Measurements from ENCODE around the gene CSAG3. TPM values are rescaled to one million over a fixed set of nuclear protein-coding genes. Genes with fewer than 3 reads are reported as not detected.
"Not testable (repeated sequence)": the region's sequence is repeated elsewhere in the genome, so short reads cannot be mapped to it uniquely, and the experiment has no call there.

The CSAG3 gene
- polyA plus RNA-seq (ENCODE audit: insufficient read depth in 1 of 5, insufficient read length in 5 of 5, low replicate concordance in 1 of 5) = not detected
- long read RNA-seq, donor 1 = 0 reads
- long read RNA-seq, donor 2 = 0 reads
- long read RNA-seq, donor 3 = 0 reads
- long read RNA-seq, donor 4 = 0 reads
- long read RNA-seq, donor 5 = 0 reads
- long read RNA-seq, donor 6 = 0 reads
- long read RNA-seq, donor 7 = 0 reads
- long read RNA-seq, donor 8 = 0 reads

DNA sequence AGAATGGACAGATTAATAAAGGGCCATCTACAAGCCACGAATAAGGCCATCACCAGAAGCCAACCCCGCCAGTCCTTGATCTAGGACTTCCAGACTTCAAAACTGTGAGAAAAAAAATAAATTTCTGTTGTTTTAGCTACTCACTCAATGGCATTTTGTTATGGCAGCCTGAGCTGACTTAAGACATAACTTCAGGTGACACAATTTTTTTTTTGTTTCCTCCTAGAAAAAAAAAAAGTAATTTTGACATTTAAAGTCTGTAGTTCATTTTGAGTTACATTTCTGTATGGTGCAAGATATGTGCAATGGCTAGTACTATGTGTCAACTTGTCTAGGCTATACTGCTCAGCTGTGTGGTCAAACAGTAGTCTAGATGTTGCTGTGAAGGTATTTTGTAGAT, at the start of gene CSAG3:
Gene CSAG3 (plus strand): TSS at position 301 of the 400 bp plus-strand sequence.
- not testable (repeated sequence) for DNase-seq

DNA sequence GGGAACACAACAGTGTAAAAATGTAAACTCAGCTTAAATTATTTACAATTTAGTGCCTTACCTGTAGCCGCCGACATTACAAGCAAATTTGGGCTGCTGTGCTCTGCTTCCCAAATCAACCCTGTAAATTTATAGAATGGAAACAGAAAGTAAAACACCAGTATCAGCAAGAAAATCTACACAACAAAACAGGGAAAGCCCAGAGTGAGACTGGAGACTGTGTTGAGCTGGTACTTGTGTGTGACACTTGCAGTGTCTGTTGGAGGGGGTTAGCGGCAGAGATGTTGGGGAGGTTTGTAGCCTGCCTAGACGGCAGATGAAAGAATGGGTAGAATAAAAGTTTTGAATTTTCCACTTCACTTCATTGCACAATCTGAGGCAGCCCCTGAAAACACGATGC, 45.8 kb upstream of the CSAG3 start:
- DNase-seq = not testable (repeated sequence)

DNA sequence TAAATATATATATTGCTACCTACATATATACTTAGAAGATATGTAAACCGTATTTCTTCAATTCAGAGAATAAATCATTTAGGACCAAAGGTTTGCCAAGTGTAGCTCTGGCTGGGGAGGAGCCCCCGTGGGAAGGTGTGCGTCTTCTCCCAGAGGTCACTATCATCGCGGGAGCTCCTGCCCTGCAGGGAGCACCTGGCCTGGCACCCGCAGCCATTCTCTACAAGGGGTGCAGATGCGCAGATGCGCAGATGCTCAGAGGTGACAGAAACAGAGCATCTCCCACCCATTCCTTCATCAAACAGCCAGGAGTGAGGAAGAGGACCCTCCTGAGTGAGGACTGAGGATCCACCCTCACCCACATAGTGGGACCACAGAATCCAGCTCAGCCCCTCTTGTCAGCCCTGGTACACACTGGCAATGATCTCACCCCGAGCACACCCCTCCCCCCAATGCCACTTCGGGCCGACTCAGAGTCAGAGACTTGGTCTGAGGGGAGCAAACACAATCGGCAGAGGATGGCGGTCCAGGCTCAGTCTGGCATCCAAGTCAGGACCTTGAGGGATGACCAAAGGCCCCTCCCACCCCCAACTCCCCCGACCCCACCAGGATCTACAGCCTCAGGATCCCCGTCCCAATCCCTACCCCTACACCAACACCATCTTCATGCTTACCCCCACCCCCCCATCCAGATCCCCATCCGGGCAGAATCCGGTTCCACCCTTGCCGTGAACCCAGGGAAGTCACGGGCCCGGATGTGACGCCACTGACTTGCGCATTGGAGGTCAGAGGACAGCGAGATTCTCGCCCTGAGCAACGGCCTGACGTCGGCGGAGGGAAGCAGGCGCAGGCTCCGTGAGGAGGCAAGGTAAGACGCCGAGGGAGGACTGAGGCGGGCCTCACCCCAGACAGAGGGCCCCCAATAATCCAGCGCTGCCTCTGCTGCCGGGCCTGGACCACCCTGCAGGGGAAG, 44.9 kb upstream of the CSAG3 start, which contains the start of gene MAGEA2B:
Gene MAGEA2B (plus strand): TSS at position 814 of the 973 bp plus-strand sequence. CDS start 2,479 bp downstream, outside the sequence.
- DNase-seq = not testable (repeated sequence)

DNA sequence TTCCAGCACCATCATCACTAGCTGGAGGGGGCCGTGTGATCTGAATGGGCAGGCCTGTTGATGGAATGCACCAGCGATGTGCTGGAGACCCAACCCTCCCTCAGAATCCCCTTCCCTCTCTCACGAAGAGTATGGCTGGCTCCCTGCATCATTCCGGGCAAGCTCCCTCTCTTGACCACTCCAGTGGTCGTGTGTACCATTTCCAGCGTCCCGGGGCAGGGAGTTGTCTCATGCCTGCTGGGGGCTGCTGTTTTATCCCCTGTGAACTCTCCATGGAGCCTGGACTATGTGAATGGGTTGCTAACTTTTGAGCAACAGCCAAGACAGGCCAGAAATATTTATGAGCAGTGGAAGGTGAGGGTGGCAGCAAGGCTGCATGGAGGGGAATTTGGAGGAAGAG, 33.6 kb upstream of the CSAG3 start:
- DNase-seq = no peak

DNA sequence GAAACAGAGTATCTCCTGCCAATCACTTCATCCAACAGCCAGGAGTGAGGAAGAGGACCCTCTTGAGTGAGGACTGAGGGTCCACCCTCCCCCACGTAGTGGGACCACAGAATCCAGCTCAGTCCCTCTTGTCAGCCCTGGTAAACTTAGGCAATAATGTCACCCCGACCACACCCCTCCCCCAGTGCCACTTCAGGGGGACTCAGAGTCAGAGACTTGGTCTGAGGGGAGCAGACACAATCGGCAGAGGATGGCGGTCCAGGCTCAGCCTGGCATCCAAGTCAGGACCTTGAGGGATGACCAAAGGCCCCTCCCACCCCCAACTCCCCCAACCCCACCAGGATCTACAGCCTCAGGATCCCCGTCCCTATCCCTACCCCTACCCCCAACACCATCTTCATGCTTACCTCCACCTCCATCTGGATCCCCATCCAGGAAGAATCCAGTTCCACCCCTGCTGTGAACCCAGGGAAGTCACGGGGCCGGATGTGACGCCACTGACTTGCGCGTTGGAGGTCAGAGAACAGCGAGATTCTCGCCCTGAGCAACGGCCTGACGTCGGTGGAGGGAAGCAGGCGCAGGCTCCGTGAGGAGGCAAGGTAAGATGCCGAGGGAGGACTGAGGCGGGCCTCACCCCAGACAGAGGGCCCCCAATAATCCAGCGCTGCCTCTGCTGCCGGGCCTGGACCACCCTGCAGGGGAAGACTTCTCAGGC, 25.6 kb upstream of the CSAG3 start, which contains the start of the genes CSAG1 and MAGEA12:
Gene CSAG1 (minus strand): TSS at position 461 of the 715 bp plus-strand sequence. CDS start 1,261 bp downstream, outside the sequence.
Gene MAGEA12 (plus strand): TSS at position 497 of the 715 bp plus-strand sequence. CDS start 2,405 bp downstream, outside the sequence.
- no peak for DNase-seq

DNA sequence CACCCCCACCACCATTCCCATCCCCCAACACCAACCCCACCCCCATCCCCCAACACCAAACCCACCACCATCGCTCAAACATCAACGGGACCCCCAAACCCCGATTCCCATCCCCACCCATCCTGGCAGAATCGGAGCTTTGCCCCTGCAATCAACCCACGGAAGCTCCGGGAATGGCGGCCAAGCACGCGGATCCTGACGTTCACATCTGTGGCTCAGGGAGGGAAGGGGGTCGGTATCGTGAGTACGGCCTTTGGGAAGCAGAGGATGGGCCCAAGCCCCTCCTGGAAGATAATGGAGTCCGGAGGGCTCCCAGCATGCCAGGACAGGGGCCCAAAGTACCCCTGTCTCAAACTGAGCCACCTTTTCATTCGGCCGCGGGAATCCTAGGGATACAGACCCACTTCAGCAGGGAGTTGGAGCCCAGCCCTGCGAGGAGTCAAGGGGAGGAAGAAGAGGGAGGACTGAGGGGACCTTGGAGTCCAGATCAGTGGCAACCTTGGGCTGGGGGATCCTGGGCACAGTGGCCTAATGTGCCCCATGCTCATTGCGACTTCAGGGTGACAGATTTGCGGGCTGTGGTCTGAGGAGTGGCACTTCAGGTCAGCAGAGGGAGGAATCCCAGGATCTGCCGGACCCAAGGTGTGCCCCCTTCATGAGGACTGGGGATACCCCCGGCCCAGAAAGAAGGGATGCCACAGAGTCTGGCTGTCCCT, 24.7 kb upstream of the CSAG3 start:
- DNase-seq = not testable (repeated sequence)

DNA sequence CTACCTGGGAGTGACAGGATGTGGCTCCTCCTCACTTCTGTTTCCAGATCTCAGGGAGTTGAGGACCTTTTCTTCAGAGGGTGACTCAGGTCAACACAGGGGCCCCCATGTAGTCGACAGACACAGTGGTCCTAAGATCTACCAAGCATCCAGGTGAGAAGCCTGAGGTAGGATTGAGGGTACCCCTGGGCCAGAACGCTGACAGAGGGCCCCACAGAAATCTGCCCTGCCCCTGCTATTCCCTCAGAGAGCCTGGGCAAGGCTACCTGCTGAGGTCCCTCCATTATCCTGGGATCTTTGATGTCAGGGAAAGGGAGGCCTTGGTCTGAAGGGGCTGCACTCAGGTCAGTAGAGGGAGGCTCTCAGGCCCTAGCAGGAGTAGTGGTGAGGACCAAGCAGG, 23.9 kb upstream of the CSAG3 start:
- no peak for DNase-seq

DNA sequence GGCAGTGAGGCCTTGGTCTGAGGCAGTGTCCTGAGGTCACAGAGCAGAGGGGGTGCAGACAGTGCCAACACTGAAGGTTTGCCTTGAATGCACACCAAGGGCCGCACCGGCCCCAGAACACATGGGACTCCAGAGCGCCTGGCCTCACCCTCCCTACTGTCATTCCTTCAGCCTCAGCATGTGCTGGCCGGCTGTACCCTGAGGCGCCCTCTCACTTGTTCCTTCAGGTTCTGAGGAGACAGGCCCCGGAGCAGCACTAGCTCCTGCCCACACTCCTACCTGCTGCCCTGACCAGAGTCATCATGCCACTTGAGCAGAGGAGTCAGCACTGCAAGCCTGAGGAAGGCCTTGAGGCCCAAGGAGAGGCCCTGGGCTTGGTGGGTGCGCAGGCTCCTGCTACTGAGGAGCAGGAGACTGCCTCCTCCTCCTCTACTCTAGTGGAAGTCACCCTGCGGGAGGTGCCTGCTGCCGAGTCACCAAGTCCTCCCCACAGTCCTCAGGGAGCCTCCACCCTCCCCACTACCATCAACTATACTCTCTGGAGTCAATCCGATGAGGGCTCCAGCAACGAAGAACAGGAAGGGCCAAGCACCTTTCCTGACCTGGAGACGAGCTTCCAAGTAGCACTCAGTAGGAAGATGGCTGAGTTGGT, 23.0 kb upstream of the CSAG3 start:
- no peak for DNase-seq

DNA sequence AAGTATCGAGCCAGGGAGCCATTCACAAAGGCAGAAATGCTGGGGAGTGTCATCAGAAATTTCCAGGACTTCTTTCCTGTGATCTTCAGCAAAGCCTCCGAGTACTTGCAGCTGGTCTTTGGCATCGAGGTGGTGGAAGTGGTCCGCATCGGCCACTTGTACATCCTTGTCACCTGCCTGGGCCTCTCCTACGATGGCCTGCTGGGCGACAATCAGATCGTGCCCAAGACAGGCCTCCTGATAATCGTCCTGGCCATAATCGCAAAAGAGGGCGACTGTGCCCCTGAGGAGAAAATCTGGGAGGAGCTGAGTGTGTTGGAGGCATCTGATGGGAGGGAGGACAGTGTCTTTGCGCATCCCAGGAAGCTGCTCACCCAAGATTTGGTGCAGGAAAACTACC, 22.5 kb upstream of the CSAG3 start:
- not testable (repeated sequence) for DNase-seq

DNA sequence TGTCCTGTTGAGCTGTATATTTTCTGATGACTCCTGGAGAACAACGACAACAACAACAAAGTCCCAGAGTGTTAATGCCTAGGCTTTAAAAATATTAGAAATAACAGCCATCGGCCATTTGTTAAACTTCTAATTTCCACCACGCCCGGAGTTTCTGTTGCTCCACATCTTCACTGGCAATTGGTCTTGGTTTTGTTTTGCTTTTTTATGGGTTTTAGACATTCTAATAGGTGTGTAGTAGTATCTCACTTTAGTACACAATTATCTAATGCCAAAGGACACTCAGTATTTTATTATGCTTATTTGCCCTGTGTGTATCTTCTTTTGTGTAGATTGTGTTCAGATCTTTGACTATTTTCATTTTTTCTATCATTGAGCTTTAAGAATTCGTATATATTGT, 20.5 kb upstream of the CSAG3 start:
- no peak for DNase-seq

DNA sequence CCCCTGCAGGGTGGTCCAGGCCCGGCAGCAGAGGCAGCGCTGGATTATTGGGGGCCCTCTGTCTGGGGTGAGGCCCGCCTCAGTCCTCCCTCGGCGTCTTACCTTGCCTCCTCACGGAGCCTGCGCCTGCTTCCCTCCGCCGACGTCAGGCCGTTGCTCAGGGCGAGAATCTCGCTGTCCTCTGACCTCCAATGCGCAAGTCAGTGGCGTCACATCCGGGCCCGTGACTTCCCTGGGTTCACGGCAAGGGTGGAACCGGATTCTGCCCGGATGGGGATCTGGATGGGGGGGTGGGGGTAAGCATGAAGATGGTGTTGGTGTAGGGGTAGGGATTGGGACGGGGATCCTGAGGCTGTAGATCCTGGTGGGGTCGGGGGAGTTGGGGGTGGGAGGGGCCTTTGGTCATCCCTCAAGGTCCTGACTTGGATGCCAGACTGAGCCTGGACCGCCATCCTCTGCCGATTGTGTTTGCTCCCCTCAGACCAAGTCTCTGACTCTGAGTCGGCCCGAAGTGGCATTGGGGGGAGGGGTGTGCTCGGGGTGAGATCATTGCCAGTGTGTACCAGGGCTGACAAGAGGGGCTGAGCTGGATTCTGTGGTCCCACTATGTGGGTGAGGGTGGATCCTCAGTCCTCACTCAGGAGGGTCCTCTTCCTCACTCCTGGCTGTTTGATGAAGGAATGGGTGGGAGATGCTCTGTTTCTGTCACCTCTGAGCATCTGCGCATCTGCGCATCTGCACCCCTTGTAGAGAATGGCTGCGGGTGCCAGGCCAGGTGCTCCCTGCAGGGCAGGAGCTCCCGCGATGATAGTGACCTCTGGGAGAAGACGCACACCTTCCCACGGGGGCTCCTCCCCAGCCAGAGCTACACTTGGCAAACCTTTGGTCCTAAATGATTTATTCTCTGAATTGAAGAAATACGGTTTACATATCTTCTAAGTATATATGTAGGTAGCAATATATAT, 5.0 kb upstream of the CSAG3 start, which contains the start of gene MAGEA2:
Gene MAGEA2 (minus strand): TSS at position 157 of the 965 bp plus-strand sequence. CDS start 2,479 bp downstream, outside the sequence.
- not testable (repeated sequence) for DNase-seq

DNA sequence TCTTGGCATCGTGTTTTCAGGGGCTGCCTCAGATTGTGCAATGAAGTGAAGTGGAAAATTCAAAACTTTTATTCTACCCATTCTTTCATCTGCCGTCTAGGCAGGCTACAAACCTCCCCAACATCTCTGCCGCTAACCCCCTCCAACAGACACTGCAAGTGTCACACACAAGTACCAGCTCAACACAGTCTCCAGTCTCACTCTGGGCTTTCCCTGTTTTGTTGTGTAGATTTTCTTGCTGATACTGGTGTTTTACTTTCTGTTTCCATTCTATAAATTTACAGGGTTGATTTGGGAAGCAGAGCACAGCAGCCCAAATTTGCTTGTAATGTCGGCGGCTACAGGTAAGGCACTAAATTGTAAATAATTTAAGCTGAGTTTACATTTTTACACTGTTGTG, 4.1 kb upstream of the CSAG3 start:
- not testable (repeated sequence) for DNase-seq

DNA sequence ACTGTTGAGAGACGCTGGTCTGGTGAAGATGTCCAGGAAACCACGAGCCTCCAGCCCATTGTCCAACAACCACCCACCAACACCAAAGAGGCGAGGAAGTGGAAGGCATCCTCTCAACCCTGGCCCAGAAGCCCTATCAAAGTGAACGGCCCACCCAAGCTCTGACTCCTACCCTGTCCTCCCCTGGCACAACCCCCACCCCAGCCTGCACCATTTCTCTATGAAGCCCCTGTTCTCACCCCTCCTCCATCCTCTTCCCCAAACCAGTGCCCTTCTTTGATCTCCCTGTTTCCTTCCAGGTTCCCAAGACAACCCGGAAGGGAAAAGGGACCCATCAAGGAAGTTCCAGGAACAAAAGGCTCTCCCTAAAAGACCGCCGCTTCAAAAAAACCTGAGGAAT, 526 bp downstream of the CSAG3 start:
- DNase-seq = not testable (repeated sequence)

DNA sequence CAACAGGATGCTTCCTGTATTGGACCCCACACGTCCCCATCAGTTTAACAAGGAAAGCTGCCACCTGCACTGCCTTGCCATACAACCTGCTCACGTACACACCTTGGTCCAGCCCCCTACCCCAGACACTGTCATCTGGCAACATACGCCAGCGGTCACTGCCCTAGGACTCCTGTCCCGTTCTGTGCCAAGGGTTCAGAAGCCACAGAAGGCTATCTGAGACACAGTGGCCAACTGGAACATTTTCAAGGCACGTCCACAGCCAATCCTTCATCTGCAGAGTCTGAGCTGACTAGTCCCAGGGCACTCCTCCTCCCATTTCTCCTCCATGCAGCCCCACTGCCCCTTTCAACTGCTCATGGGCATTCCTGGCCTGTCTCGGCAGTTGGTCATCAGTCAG, 2.6 kb downstream of the CSAG3 start:
- DNase-seq = not testable (repeated sequence)

DNA sequence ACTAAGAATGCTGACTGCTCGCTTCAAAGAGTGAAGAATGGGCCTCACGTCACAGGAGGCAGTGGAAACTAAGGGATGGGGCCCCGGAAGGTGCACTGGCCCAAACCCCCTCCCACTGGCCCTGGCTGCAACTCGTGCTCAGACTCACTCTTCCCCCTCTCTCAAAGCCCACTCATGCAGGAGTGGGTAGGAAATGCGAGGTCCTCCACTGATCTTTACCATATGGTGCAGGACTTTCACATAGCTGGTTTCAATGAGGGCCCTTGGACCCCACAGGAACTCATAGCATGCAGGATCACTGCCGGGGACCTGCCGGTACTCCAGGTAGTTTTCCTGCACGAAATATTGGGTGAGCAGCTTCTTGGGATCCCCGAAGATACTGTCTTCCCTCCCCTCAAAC, 7.5 kb downstream of the CSAG3 start:
- not testable (repeated sequence) for DNase-seq

DNA sequence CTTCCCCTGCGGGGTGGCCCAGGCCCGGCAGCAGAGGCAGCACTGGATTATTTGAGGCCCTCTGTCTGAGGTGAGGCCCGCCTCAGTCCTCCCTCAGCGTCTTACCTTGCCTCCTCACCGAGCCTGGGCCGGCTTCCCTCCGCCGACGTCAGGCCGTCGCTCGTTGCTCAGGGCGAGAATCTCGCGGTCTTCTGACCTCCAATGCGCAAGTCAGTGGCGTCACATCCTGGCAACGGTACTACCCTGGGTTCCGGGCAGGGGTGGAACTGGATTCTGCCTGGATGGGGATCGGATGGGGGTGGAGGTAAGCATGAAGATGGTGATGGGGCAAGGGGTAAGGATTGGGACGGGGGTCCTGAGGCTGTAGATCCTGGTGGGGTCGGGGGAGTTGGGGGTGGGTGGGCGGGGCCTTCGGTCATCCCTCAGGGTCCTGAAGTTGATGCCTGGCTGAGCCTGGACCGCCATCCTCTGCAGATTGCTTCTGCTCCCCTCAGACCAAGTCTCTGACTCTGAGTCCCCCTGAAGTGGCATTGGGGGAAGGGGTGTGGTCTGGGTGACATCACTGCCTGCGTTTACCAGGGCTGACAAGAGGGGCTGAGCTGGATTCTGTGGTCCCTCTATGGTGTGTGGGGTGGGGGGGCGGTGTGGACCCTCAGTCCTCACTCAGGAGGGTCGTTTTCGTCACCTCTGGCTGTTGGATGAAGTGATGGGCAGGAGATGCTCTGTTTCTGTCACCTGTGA, 10.7 kb downstream of the CSAG3 start, which contains the start of gene MAGEA6:
Gene MAGEA6 (minus strand): TSS at position 141 of the 741 bp plus-strand sequence. CDS start 2,039 bp downstream, outside the sequence.
- not testable (repeated sequence) for DNase-seq

DNA sequence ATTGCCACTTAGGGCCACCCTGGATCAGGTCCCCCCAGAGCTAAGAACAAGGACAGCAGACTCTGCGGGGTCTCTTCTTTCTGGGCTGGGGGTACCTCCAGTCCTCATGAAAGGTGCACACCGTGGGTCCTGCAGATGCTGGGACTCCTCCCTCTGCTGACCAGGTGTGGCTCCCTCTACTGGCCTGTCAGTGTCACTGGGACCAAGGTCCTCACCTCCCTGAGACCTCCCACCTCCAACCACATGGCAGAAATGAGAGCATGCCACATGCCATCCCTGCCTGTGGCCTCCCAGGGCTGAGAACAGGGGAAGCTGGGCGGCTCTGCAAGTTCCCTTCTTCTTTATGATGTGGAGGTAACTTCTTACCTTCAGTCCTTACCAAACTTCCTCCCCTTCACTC, 28.0 kb downstream of the CSAG3 start:
- DNase-seq = not testable (repeated sequence)

DNA sequence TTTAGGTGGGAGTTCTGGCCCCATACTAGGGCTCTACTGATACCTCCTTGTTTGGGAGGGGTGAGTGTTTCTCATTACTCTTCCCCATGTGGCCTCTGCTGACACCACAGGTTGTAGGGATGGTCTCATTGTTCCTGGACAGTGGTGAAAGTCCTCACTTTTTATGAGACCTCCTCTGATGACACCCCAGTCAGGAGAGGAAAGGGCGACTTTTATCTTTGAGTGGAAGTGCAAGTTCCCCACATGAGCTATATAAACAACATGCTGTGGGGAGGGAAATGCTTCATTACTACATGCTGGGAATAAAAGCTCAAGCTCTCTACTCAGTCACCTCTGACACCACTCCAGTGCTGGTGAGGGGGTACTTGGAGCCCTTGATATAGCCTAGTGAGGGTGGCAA, 39.9 kb downstream of the CSAG3 start:
- no peak for DNase-seq

Measured in right lung (tissue), 10 donors.